Activated CD4-positive, alpha-beta T cell treated with anti-CD3 and anti-CD28 coated beads for 1 hour (primary cell): ENCODE measurements around the gene EIF6.
"Not testable (repeated sequence)": the region's sequence is repeated elsewhere in the genome, so short reads cannot be mapped to it uniquely, and the experiment has no call there.

Experiments
- DNase-seq: peaks from one replicate; pipeline ENCODE4 v3.0.0-alpha.2; 2020

Gene EIF6

DNA sequence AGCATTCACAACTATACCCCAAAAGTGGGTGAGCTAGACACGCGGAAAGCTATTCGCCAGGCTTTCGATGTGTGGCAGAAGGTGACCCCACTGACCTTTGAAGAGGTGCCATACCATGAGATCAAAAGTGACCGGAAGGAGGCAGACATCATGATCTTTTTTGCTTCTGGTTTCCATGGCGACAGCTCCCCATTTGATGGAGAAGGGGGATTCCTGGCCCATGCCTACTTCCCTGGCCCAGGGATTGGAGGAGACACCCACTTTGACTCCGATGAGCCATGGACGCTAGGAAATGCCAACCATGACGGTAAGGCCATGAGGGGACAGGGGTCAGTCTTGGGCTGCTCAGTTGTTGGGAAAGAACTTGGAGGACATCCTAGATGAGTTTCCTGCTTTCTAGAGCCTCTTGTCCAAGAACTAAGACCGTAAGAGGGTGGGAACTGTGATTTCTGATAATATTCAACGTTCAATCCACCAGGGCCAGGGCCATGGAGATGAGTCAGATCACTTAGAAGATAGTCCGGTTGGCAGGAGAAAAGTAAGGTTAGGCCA lies 30.0 kb downstream of the EIF6 start:
- no peak for DNase-seq

- DNase-seq: no peak
Measured at GRCh38 chr20:35253010-35253409, 31.6 kb downstream of the EIF6 start.

- DNase-seq: not testable (repeated sequence)
Measured at GRCh38 chr20:35252598-35252997, 32.0 kb downstream of the EIF6 start.

DNA sequence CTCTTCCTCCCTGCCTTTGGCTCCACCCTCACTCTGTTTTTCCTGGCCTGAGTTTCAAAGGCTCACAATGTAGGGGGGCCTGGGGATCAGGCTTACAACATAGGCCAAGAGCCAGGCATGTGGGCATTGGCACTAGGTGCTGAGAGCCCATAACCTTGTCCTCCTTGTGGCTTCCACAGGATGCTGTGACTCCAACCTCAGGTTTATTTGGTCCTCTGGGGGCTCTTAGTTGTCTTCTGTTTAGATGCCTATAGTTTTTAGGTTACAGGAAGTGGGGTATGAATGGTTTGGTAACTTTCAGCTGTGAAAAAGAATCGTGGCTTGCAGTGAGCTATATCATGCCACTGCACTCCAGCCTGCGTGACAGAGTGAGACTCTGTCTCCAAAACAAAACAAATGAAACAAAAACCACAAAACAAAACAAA lies 32.5 kb downstream of the EIF6 start:
- DNase-seq: no peak

DNA sequence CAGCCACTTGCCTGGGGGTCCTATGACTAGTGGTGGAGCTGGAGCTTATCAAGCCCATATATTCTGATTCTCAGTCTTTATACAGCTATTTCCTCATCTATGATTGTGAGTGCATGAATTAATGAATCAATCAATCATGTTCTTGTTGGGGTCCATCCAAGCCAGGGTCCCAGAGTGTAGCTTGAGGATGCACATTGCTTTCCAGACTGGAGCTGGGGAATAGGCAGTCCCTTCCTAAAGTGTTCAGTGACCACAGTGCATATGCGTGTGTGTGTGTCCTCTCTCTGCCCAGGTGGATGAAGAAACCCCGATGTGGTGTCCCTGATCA lies 33.0 kb downstream of the EIF6 start:
- no peak for DNase-seq

- no peak for DNase-seq
Measured at GRCh38 chr20:35248641-35249475, 35.7 kb downstream of the EIF6 start.

DNA sequence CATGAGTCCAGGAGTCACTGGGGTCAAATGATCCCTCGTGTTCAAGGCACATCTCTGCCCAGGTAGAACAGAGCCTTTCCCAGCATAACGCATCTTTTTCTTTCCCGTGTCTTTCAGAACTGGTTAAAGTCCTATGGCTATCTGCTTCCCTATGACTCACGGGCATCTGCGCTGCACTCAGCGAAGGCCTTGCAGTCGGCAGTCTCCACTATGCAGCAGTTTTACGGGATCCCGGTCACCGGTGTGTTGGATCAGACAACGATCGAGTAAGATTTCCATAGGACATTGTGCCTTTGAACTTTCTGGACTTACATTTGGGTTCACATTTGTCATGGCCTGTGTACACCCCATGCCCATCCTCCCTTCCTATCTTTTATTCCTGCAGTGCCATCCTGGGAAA lies 37.8 kb downstream of the EIF6 start:
- DNase-seq: no peak

- DNase-seq: no peak
Measured at GRCh38 chr20:35243986-35244385, 40.6 kb downstream of the EIF6 start.

DNA sequence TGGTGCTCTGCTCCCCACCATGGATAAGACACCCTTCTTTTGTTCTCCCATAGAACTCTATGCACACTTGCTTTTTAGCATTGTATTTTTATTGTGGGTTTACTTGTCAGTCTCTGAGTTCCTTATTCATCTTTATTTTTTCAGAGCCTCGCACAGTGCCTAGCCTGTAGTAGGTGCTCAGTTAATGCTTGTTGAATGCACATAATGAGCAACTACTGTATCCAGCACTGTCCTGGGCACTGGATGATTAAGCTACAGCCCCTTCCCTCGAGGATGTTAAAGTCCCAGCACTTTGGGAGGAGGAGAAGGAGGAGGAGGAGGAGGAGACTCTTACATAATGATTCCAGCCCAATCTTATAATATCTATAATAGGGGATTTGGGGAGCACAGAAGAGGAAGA lies 41.3 kb downstream of the EIF6 start:
- DNase-seq: no peak

GRCh38 chr20:35240811-35241293 lies 43.7 kb downstream of the EIF6 start:
- DNase-seq: no peak

GRCh38 chr20:35240083-35240810 lies 44.3 kb downstream of the EIF6 start:
- no peak for DNase-seq

DNA sequence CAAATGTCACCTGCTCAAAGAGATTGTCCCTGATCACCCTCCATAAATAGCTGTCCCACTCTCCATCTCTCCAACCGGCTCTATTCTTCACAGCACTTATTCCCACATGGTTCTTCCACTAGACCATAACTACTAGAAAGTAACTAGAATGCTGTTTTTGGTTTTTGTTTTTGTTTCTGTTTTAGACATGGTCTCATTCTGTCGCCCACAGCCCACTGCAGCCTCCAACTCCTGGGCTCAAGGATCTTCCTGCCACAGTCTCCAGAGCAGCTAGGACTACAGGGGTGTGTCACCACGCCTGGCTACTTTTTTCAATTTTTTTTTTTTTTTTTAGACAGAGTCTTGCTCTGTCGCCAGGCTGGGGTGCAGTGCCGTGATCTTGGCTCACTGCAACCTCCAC lies 45.8 kb downstream of the EIF6 start:
- DNase-seq: no peak

GRCh38 chr20:35238170-35238569 lies 46.4 kb downstream of the EIF6 start:
- no peak for DNase-seq

DNA sequence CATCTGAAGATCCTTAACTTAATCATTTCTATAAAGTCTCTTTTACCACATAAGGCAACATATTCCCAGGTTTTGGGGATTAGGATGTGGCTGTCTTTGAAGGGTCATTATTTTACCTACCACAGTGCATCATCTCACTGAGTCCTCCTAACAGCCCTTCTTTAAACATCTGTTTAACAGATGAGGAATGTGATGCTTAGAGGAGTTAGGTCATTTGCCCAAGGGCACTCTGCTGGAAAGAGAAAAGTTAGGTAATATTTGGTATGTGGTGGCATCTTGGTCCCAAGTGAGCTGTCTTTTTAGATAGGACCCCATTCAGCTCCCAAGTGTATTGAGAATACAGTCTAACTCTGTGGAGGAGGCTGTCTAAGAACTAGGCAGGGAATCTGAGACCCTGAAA lies 47.1 kb downstream of the EIF6 start:
- no peak for DNase-seq

- DNase-seq: no peak
Measured at GRCh38 chr20:35235881-35236280, 48.7 kb downstream of the EIF6 start.

DNA sequence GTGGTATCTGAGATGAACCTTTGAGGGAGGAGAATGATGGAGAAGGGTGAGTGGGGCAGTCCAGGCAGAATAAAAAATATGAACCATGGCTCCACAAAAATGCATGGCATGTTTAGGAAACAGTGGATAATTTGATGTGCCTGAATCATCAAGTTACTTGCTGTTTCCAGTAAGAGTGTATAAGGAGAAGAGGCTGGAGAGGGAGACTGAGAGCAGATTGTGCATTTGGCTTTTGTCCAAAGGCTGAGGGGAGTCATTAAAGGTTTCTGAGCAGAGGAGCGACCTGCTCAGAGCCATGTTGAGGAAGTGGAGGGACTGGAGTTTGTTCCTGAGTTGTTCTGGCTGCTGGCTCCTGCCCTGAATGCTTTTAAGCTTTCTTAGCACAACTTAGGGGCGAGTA lies 52.0 kb downstream of the EIF6 start:
- no peak for DNase-seq
